Neural progenitor cell (in vitro differentiated cells): ENCODE measurements around the gene CWC25. TPM values are rescaled to one million over a fixed set of nuclear protein-coding genes. Genes with fewer than 3 reads are reported as not detected.

Experiments
- DNase-seq: peaks from one replicate; pipeline ENCODE4 v3.0.0-alpha.2; 2016; ENCODE audit warnings: low spot score
- H2AFZ ChIP-seq: fragments of 200-600 bp; sonication (generic); replicated peaks from 2 replicates; pipeline ENCODE4 v1.6.1; 2016; ENCODE audit warnings: antibody characterized with exemption
- H3F3A ChIP-seq: fragments of 200-600 bp; sonication (generic); 2 replicates; pipeline ENCODE4 v1.6.1; 2016; ENCODE audit warnings: antibody characterized with exemption, low read depth
- H3K27ac ChIP-seq: fragments of 200-600 bp; sonication (generic); 2 replicates; pipeline ENCODE4 v1.5.1; 2016; ENCODE audit warnings: mild to moderate bottlenecking
- H3K27me3 ChIP-seq: fragments of 200-600 bp; sonication (generic); 2 replicates; pipeline ENCODE4 v1.6.1; 2016; ENCODE audit warnings: mild to moderate bottlenecking, moderate library complexity
- H3K36me3 ChIP-seq: fragments of 200-600 bp; sonication (generic); 2 replicates; pipeline ENCODE4 v1.5.1; 2016
- H3K4me1 ChIP-seq: fragments of 200-600 bp; sonication (generic); 2 replicates; pipeline ENCODE4 v1.6.1; 2016; ENCODE audit warnings: mixed run types
- H3K4me2 ChIP-seq: fragments of 200-600 bp; sonication (generic); 2 replicates; pipeline ENCODE4 v1.6.1; 2016
- H3K4me3 ChIP-seq: fragments of 200-600 bp; sonication (generic); 2 replicates; pipeline ENCODE4 v1.5.1; 2016
- H3K79me2 ChIP-seq: fragments of 200-600 bp; sonication (generic); 2 replicates; pipeline ENCODE4 v1.6.1; 2016; ENCODE audit warnings: low read depth
- H3K9ac ChIP-seq: fragments of 200-600 bp; sonication (generic); 2 replicates; pipeline ENCODE4 v1.6.1; 2016
- H3K9me3 ChIP-seq: fragments of 200-600 bp; sonication (generic); 2 replicates; pipeline ENCODE4 v1.5.1; 2016; ENCODE audit warnings: low read depth
- H4K20me1 ChIP-seq: fragments of 200-600 bp; sonication (generic); 2 replicates; pipeline ENCODE4 v1.6.1; 2016; ENCODE audit warnings: low read depth
- H3K27ac Mint-ChIP-seq: 3 replicates; pipeline ENCODE4 v1.8.0; 2021; ENCODE audit warnings: mixed read lengths
- H3K27me3 Mint-ChIP-seq: 2 replicates; pipeline ENCODE4 v1.8.0; 2022; ENCODE audit warnings: low read depth, mild to moderate bottlenecking, inconsistent platforms, moderate library complexity, mixed read lengths; ENCODE audit not compliant: insufficient read depth
- H3K36me3 Mint-ChIP-seq: 3 replicates; pipeline ENCODE4 v1.8.0; 2021; ENCODE audit warnings: mixed read lengths
- H3K4me1 Mint-ChIP-seq: 3 replicates; pipeline ENCODE4 v1.8.0; 2021; ENCODE audit warnings: mixed read lengths
- H3K4me3 Mint-ChIP-seq: 3 replicates; pipeline ENCODE4 v1.8.0; 2021; ENCODE audit warnings: mild to moderate bottlenecking, moderate library complexity, mixed read lengths
- H3K9me3 Mint-ChIP-seq: 3 replicates; pipeline ENCODE4 v1.8.0; 2020; ENCODE audit warnings: mixed read lengths
- EZH2 ChIP-seq: fragments of 200-600 bp; sonication (generic); IDR thresholded peaks from 2 replicates; pipeline ENCODE4 v1.6.1; 2017; ENCODE audit warnings: antibody characterized with exemption, mild to moderate bottlenecking, moderate library complexity
- EZH2phosphoT487 ChIP-seq: fragments of 200-600 bp; sonication (generic); IDR thresholded peaks from 2 replicates; pipeline ENCODE4 v1.6.1; 2017; ENCODE audit warnings: antibody characterized with exemption
- total RNA-seq: library from RNA; depleted of rRNA; stranded (reverse); fragments of >200 nt; gene quantifications from 2 replicates; pipeline ENCODE4 v1.2.3, GENCODE V29; 2015; ENCODE audit warnings: low replicate concordance
- TF ChIP-seq, protein P1 (sequence below): fragments of 200-600 bp; sonication (generic); IDR thresholded peaks from 2 replicates; pipeline ENCODE4 v1.5.1; 2017; ENCODE audit warnings: antibody characterized with exemption, mild to moderate bottlenecking

Gene CWC25
- total RNA-seq, 1 donor from 2014 or later: 19.2 TPM

GRCh38 chr17:38852771-38853291 lies 27.7 kb upstream of the CWC25 start:
- Histone ChIP-seq H4K20me1 (peaks cover 45% of the 10 kb centered on the region), H3K27me3 (no peaks in the 10 kb centered on the region), H3K9ac (peak overlapping the region; percentile 97), H3K4me3 (peak overlapping the region; percentile 60), H3K36me3 (peaks cover 36% of the 10 kb centered on the region), H3K79me2 (peaks cover 45% of the 10 kb centered on the region), H3K4me2 (peak overlapping the region; percentile 86), H3K9me3 (no peaks in the 10 kb centered on the region), H3F3A (peaks cover 59% of the 10 kb centered on the region), H3K27ac (peak overlapping the region; percentile 92), H3K4me1 (peaks cover 14% of the 10 kb centered on the region), H2AFZ (peak overlapping the region; percentile 70)
- peak overlapping the region; percentile 99 for H3K4me3 Mint-ChIP-seq
- H3K4me1 Mint-ChIP-seq: peaks cover 39% of the 10 kb centered on the region
- H3K27me3 Mint-ChIP-seq: peaks cover 9% of the 10 kb centered on the region
- TF ChIP-seq EZH2phosphoT487: no peak
- TF ChIP-seq, protein P1, sequence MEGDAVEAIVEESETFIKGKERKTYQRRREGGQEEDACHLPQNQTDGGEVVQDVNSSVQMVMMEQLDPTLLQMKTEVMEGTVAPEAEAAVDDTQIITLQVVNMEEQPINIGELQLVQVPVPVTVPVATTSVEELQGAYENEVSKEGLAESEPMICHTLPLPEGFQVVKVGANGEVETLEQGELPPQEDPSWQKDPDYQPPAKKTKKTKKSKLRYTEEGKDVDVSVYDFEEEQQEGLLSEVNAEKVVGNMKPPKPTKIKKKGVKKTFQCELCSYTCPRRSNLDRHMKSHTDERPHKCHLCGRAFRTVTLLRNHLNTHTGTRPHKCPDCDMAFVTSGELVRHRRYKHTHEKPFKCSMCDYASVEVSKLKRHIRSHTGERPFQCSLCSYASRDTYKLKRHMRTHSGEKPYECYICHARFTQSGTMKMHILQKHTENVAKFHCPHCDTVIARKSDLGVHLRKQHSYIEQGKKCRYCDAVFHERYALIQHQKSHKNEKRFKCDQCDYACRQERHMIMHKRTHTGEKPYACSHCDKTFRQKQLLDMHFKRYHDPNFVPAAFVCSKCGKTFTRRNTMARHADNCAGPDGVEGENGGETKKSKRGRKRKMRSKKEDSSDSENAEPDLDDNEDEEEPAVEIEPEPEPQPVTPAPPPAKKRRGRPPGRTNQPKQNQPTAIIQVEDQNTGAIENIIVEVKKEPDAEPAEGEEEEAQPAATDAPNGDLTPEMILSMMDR: no peak
- TF ChIP-seq EZH2: no peak
- H3K27ac Mint-ChIP-seq: peak overlapping the region; percentile 100
- peaks cover 36% of the 10 kb centered on the region for H3K36me3 Mint-ChIP-seq
- H3K9me3 Mint-ChIP-seq: no peaks in the 10 kb centered on the region
- DNase-seq: no peak

DNA sequence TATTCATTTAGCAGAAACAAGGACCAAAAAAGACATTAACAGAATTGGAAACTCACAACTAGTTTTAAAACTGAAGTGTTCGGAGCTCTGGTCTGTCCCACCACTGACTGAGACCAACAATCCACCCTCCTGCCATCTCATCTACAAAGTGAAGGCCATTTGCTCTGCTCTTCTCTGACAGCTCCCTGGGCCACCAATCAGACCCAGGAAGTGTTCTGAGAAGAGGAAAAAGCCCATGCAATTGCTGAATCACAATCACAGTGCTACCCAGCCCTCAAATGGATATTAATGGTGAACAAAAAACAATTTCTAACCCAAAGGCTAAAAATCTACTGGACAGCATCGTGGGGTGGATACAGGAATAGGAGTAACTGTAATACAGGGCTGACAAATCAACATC lies 26.3 kb upstream of the CWC25 start:
- H3K27ac Mint-ChIP-seq: no peak overlapping the region
- H3F3A ChIP-seq: peaks cover 71% of the 10 kb centered on the region
- H4K20me1 ChIP-seq: peaks cover 45% of the 10 kb centered on the region
- H3K27me3 Mint-ChIP-seq: peaks cover 8% of the 10 kb centered on the region
- peak overlapping the region; percentile 60 for H3K4me3 ChIP-seq
- H3K9me3 ChIP-seq: no peaks in the 10 kb centered on the region
- peaks cover 14% of the 10 kb centered on the region for H3K4me1 ChIP-seq
- H3K36me3 ChIP-seq: peaks cover 36% of the 10 kb centered on the region
- peaks cover 39% of the 10 kb centered on the region for H3K4me1 Mint-ChIP-seq
- peak overlapping the region; percentile 86 for H3K4me2 ChIP-seq
- DNase-seq: no peak
- peak overlapping the region; percentile 99 for H3K4me3 Mint-ChIP-seq
- no peak overlapping the region for H3K27ac ChIP-seq
- H2AFZ ChIP-seq: no peak overlapping the region
- H3K27me3 ChIP-seq: no peaks in the 10 kb centered on the region
- peaks cover 45% of the 10 kb centered on the region for H3K79me2 ChIP-seq
- no peaks in the 10 kb centered on the region for H3K9me3 Mint-ChIP-seq
- H3K36me3 Mint-ChIP-seq: peaks cover 37% of the 10 kb centered on the region
- no peak for TF ChIP-seq EZH2phosphoT487
- H3K9ac ChIP-seq: peak overlapping the region; percentile 97

- Mint-ChIP-seq H3K27ac (no peak overlapping the region), H3K9me3 (no peaks in the 10 kb centered on the region), H3K4me3 (peak overlapping the region; percentile 69), H3K4me1 (peaks cover 39% of the 10 kb centered on the region), H3K27me3 (peaks cover 8% of the 10 kb centered on the region), H3K36me3 (peaks cover 37% of the 10 kb centered on the region)
- Histone ChIP-seq H2AFZ (no peak overlapping the region), H3K4me3 (peak overlapping the region; percentile 60), H3K9me3 (no peaks in the 10 kb centered on the region), H3K27ac (no peak overlapping the region), H4K20me1 (peaks cover 45% of the 10 kb centered on the region), H3K36me3 (peaks cover 36% of the 10 kb centered on the region), H3K79me2 (peaks cover 45% of the 10 kb centered on the region), H3K4me1 (peaks cover 14% of the 10 kb centered on the region), H3K27me3 (no peaks in the 10 kb centered on the region), H3F3A (peaks cover 77% of the 10 kb centered on the region), H3K4me2 (peak overlapping the region; percentile 86), H3K9ac (no peak overlapping the region)
- no peak for DNase-seq
- TF ChIP-seq EZH2phosphoT487 (no peak), EZH2 (no peak)
Observed at GRCh38 chr17:38850374-38850773, 25.3 kb upstream of the CWC25 start.

GRCh38 chr17:38848939-38849605 lies 24.0 kb upstream of the CWC25 start:
- H2AFZ ChIP-seq: no peak overlapping the region
- Mint-ChIP-seq H3K27me3 (peaks cover 8% of the 10 kb centered on the region), H3K4me3 (no peak overlapping the region), H3K27ac (no peak overlapping the region), H3K36me3 (peaks cover 39% of the 10 kb centered on the region), H3K4me1 (peaks cover 39% of the 10 kb centered on the region), H3K9me3 (no peaks in the 10 kb centered on the region)
- DNase-seq: no peak
- H3K9me3 ChIP-seq: no peaks in the 10 kb centered on the region
- peaks cover 45% of the 10 kb centered on the region for H4K20me1 ChIP-seq
- no peak overlapping the region for H3K9ac ChIP-seq
- H3K27me3 ChIP-seq: no peaks in the 10 kb centered on the region
- peaks cover 36% of the 10 kb centered on the region for H3K36me3 ChIP-seq
- H3F3A ChIP-seq: peaks cover 84% of the 10 kb centered on the region
- no peak overlapping the region for H3K4me2 ChIP-seq
- H3K27ac ChIP-seq: no peak overlapping the region
- peaks cover 45% of the 10 kb centered on the region for H3K79me2 ChIP-seq
- H3K4me3 ChIP-seq: no peak overlapping the region
- no peak for TF ChIP-seq EZH2phosphoT487
- TF ChIP-seq EZH2: no peak
- TF ChIP-seq, protein P1: no peak
- peaks cover 14% of the 10 kb centered on the region for H3K4me1 ChIP-seq
